Measurements from ENCODE around the gene CLEC7A. TPM values are rescaled to one million over a fixed set of nuclear protein-coding genes. Genes with fewer than 3 reads are reported as not detected.

CLEC7A gene
- total RNA-seq, 1 experiment from 2014 or later: not detected

DNA sequence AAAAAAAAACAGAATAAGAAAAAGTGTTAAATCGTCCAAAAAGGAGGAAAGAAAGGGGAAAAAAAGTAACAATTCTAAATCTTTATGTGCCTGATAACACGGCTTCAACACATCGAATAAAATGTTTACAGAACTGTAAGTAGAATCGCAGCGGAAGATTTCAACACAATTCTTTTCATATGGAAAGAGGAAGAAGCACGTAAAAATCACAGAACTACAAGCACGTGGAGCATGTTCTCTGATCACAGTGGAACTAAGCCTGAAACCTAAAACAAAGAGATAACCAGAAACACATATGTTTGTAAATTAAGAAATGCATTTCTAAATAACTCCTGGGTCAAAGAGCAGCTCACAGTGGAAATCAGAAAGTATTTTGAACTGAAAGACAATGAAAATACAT is 8.7 kb downstream of the CLEC7A start:
- RAD21 ChIA-PET (ENCODE audit: low non-redundant PET in 1 of 2, low total read pairs in 2 of 2, uncharacterized antibody in 2 of 2, unreplicated experiment in 2 of 2): no interaction called here
- Histone ChIP-seq H3K9ac (ENCODE audit: low read length) (no peak overlapping the region), H3K27me3 (ENCODE audit: insufficient read depth, low read length) (no peaks in the 10 kb centered on the region), H3K4me1 (ENCODE audit: control insufficient read depth in 1 of 2, insufficient read depth in 2 of 2, low read length in 2 of 2) (no peaks in the 10 kb centered on the region), H4K20me1 (ENCODE audit: insufficient read depth) (no peaks in the 10 kb centered on the region), H3K27ac (ENCODE audit: low read depth, low read length) (no peak overlapping the region), H3K9me3 (ENCODE audit: control insufficient read depth in 1 of 2, insufficient read depth in 1 of 2, low read depth in 1 of 2, low read length in 2 of 2) (no peaks in the 10 kb centered on the region), H3K4me3 (replicated peaks in 1 of 2; ENCODE audit: low read depth in 1 of 2, low read length in 2 of 2) (no peak overlapping the region), H2AFZ (ENCODE audit: low read depth, low read length, poor library complexity, severe bottlenecking) (no peak overlapping the region), H3K36me3 (ENCODE audit: control insufficient read depth in 1 of 2, insufficient read depth in 2 of 2, low read length in 2 of 2) (no peaks in the 10 kb centered on the region), H3K79me2 (ENCODE audit: insufficient read depth, low read length) (no peaks in the 10 kb centered on the region), H3K9me2 (ENCODE audit: insufficient read depth) (no peaks in the 10 kb centered on the region), H3K4me2 (ENCODE audit: low read length) (no peak overlapping the region)
- no peak for ATAC-seq
- intact Hi-C loops (cut with micrococcal nuclease): no loop called here
- POLR2A ChIA-PET: no interaction called here
- no TSS peak for BruUV-seq (replicated peaks)
- CTCF ChIA-PET: no interaction called here
- TF ChIP-seq, protein P1, sequence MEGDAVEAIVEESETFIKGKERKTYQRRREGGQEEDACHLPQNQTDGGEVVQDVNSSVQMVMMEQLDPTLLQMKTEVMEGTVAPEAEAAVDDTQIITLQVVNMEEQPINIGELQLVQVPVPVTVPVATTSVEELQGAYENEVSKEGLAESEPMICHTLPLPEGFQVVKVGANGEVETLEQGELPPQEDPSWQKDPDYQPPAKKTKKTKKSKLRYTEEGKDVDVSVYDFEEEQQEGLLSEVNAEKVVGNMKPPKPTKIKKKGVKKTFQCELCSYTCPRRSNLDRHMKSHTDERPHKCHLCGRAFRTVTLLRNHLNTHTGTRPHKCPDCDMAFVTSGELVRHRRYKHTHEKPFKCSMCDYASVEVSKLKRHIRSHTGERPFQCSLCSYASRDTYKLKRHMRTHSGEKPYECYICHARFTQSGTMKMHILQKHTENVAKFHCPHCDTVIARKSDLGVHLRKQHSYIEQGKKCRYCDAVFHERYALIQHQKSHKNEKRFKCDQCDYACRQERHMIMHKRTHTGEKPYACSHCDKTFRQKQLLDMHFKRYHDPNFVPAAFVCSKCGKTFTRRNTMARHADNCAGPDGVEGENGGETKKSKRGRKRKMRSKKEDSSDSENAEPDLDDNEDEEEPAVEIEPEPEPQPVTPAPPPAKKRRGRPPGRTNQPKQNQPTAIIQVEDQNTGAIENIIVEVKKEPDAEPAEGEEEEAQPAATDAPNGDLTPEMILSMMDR (IDR thresholded peaks at IDR 0.05 in 2 of 3, conservative IDR thresholded peaks at IDR 0.05 in 1 of 3; ENCODE audit: borderline replicate concordance in 1 of 3, insufficient read depth in 1 of 3, low read depth in 2 of 3, low read length in 2 of 3): no peak
- TF ChIP-seq TCF7L2 (IDR thresholded peaks at IDR 0.05; ENCODE audit: borderline replicate concordance, extremely low read depth, insufficient read depth, insufficient read length): no peak
- TF ChIP-seq EGR1 (IDR thresholded peaks at IDR 0.05; ENCODE audit: low read depth): no peak
- no peak for TF ChIP-seq SP1 (IDR thresholded peaks at IDR 0.05; ENCODE audit: low read depth)
- no peak for TF ChIP-seq SRF (IDR thresholded peaks at IDR 0.05; ENCODE audit: low read depth)
- TF ChIP-seq EZH2 (IDR thresholded peaks at IDR 0.05): no peak
- no peak for TF ChIP-seq FOSL1 (IDR thresholded peaks at IDR 0.05; ENCODE audit: low read depth)
- no peak for TF ChIP-seq RAD21 (IDR thresholded peaks at IDR 0.05; ENCODE audit: low read depth)
- TF ChIP-seq YY1 (IDR thresholded peaks at IDR 0.05; ENCODE audit: extremely low read depth, insufficient replicate concordance, low read depth, low read length): no peak
- TF ChIP-seq, protein P2, sequence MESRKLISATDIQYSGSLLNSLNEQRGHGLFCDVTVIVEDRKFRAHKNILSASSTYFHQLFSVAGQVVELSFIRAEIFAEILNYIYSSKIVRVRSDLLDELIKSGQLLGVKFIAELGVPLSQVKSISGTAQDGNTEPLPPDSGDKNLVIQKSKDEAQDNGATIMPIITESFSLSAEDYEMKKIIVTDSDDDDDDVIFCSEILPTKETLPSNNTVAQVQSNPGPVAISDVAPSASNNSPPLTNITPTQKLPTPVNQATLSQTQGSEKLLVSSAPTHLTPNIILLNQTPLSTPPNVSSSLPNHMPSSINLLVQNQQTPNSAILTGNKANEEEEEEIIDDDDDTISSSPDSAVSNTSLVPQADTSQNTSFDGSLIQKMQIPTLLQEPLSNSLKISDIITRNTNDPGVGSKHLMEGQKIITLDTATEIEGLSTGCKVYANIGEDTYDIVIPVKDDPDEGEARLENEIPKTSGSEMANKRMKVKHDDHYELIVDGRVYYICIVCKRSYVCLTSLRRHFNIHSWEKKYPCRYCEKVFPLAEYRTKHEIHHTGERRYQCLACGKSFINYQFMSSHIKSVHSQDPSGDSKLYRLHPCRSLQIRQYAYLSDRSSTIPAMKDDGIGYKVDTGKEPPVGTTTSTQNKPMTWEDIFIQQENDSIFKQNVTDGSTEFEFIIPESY (IDR thresholded peaks at IDR 0.05; ENCODE audit: extremely low read depth, insufficient replicate concordance, low read length): no peak
- no peak for TF ChIP-seq ZFX (IDR thresholded peaks at IDR 0.05)
- no peak for TF ChIP-seq POLR2A (IDR thresholded peaks at IDR 0.05; ENCODE audit: borderline replicate concordance, extremely low read depth, insufficient read depth, insufficient read length)
- DNase-seq (ENCODE audit: low read depth, low spot score): no peak
